ENCODE results near the gene DNM1.
A peak's percentile ranks its signal among the peaks of the same experiment; 100 is the strongest.

DNA sequence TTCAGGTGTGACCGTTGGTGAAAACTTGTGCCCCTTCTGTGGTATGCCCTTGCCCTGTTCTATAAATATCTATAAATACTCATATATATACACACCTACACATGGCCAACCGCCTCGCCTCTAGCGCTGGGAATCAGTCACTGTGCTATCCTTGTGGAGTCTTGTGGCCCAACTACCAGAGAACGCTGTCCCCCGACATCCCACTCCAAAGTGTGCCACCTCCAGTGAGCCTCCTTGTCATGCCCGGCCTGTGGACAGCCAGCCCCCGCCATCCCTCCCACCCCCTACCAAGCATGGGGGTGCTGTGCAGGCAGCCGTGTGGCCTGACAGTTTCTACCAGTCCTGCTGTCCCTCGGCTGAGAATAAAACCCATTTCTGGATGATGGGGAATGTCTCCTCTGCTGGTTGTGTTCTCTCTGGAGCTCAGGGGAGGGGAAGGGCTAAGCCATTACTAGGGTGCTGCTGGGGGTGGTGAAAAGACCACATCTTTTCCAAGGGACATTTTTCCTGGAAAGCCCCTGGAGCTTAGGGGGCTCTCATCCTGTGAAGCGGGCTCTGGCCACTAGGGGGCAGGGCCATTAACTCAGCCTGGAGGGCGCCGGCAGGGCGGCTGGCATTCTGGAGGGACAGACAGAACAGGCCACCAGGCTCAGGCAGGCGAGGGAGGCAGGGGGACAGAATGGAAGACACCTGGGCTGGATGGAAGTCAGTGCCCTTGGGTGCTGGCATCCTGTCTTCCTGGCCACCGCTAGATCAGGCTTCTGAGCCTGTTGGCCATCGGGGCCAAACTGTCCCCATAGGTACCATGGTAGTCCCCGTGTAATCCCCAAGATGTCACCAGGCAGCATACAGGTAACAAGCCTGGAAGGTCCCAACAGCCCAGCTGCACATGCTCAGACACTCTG, 51.9 kb downstream of the DNM1 start:
- TF ChIP-seq, protein P1, sequence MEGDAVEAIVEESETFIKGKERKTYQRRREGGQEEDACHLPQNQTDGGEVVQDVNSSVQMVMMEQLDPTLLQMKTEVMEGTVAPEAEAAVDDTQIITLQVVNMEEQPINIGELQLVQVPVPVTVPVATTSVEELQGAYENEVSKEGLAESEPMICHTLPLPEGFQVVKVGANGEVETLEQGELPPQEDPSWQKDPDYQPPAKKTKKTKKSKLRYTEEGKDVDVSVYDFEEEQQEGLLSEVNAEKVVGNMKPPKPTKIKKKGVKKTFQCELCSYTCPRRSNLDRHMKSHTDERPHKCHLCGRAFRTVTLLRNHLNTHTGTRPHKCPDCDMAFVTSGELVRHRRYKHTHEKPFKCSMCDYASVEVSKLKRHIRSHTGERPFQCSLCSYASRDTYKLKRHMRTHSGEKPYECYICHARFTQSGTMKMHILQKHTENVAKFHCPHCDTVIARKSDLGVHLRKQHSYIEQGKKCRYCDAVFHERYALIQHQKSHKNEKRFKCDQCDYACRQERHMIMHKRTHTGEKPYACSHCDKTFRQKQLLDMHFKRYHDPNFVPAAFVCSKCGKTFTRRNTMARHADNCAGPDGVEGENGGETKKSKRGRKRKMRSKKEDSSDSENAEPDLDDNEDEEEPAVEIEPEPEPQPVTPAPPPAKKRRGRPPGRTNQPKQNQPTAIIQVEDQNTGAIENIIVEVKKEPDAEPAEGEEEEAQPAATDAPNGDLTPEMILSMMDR (IDR thresholded peaks at IDR 0.05) = peak in 2 of 3 experiments; percentile 50 to 85
- no peak for TF ChIP-seq POLR2A (IDR thresholded peaks at IDR 0.05)

Measured in testis (tissue), 2 donors.